HG02884 (cell line): ENCODE results near the gene HOXD10.

Experiments
- ATAC-seq: cut with Tn5 transposase; IDR thresholded peaks from one replicate; pipeline ENCODE4 v1.9.1; 2021; ENCODE audit warnings: mild to moderate bottlenecking, moderate library complexity; ENCODE audit not compliant: unreplicated experiment

Gene HOXD10

DNA sequence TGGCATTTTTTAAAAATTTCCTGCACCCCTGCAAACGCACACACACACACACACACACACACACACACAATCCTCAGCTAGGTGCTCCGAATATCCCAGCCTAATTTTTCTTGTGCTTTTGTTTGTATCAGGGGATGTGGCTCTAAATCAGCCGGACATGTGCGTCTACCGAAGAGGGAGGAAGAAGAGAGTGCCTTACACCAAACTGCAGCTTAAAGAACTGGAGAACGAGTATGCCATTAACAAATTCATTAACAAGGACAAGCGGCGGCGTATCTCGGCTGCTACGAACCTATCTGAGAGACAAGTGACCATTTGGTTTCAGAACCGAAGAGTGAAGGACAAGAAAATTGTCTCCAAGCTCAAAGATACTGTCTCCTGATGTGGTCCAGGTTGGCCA is 22.2 kb upstream of the HOXD10 start:
- no peak for ATAC-seq

DNA sequence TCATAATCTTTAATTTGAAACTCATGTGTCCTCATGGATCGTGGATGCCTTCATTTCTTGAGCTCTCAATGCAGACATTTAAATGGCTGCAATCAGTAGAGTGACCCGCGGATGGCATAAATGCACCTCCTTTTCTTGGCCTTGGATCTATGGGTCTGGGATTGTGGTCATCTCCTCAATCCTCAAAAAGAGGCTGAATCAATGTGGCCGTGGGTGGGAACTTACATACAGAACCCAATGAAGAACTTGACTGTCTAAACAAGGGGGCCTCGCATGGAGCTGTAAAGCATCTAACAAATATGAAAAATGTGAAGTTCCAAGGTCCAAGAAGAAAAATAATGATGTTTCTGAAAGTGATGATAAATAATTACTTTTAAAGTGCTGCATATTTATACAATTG is 21.2 kb upstream of the HOXD10 start:
- ATAC-seq: no peak

DNA sequence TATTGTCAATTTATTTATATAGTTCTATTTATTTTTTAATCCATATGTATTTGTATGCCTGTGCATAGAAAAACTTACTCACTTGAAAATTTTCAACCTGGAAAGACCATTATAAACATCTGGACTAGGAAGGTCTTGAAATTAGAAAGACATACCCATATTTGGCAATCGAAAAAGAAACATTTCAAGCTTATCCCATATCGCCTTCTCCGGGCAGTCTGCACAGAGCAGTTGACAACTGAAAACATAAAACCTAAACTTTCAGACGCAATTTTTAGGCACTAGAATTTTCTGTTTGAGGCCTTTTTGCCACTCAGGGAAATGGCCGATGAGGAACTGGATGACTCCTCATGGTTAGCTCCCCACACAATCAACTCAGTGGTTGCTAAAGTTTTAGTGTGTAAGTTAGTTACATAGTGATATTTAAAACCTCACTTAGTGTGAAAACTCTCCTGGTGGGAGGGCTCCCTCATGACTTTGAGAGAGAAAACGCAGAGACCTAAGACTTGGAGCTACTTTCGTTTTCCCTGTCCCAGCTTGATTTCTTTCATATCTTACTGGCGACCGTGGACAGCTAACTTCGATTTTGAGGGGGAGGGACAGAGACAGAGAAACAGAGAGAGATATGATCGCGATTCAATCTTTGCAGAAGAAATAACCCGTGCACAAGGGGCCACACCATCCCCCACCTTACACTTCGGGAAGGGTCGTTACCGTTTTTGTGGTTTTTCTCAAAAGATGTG is 20.2 kb upstream of the HOXD10 start:
- ATAC-seq: no peak

DNA sequence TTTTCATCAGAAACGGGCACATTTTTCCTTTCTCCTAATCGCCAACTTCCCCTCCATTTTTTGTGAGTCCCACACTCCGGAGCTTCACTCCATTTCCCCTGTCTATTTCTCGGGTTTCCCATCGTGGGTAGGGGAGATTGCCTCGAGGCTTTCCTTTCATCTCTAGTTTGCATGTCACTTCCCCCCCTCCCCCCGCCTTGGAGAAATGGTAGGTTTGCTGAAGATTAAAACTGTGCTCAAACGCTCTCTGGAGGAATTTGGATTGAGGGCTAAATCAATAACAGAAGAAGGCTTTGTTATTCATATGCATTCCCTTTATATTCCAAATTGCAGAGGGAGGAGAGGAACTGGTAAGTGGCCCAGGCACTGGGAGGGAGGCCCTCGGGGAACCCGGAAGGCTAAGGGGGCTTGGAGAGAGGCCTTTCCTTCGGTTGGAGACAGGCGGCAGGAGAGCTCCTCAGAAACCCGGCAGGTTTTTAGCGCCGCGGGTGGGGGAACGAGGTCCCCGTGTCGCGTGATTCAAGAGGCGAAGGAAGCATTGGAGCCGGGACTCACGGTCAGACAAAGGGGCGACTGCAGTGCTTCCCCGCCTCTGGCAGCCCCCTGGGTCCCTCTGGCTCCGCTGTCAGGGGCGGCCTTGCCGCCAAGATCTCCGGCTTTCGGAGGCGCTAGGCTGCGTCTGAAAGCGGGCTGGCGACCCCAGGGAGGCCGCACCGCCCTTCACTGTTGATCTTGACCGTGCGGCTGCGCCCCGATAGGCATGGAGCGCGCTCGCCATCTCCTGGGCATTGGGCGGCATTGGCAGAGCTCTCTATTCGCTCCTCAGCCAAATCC is 19.4 kb upstream of the HOXD10 start:
- peak; percentile 74 for ATAC-seq

DNA sequence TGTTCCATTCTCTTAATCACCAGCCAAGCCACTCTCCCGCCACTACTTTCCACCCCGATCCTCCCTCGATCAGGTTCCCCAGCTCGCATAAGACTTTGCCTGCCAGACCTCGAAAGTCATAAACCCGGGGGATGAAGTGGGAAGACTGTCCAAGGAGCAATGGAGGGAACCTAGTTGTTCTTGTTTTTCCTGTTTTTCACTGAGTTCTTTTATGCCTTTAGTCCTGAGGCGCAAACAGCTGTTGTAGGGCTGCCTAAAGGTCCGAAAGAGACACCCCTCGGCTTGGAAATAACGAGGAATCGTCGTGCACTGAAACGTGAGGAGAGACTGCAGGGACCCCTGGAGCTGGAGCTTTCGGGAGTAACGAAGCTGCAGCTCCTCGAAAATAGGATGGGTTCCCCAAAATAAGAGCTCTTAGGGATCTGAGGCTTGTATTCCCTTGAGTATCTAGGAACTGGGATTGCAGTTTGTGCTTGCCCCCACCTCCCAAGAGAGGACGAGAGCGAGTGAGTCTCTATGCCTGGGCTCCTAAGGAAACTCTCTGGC is 18.7 kb upstream of the HOXD10 start:
- no peak for ATAC-seq

DNA sequence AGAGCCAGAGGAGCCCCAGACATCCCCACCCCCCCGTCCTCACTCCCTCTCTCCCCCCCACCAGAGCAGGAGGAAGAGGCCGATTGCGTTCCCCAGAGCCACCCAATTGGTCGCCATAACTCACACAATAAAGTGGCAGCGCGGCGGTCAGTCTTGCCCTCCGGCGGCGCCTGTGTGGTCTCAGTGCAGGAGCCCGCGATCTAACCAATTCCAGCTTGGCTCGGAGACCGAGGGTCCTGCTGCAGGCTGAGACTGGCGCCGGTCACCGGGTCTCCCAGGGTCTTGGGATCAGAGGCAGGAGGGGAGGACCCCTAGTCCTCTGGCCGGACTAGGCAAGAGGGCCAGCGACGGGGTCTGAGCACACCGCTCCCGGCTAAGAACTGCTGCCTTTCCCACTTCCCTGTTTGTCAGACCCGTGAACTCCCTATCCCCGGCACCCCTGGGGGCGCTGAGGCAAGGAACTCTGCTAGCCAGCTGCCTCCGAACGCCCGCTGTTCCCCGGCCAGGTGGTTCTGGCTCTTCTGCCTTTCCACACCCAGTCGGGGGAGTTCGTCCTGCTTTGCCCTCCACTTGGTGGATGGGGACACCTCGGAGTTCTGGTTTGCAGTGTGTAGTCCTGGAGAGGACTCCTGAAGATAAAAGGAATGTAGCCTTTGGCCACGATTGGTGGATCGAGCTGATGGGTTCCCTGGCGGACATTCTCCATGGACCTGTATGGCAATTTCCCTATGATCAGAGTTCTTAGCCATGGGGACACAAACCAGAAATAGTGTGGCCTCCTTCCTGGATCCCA is 18.0 kb upstream of the HOXD10 start:
- ATAC-seq: no peak

DNA sequence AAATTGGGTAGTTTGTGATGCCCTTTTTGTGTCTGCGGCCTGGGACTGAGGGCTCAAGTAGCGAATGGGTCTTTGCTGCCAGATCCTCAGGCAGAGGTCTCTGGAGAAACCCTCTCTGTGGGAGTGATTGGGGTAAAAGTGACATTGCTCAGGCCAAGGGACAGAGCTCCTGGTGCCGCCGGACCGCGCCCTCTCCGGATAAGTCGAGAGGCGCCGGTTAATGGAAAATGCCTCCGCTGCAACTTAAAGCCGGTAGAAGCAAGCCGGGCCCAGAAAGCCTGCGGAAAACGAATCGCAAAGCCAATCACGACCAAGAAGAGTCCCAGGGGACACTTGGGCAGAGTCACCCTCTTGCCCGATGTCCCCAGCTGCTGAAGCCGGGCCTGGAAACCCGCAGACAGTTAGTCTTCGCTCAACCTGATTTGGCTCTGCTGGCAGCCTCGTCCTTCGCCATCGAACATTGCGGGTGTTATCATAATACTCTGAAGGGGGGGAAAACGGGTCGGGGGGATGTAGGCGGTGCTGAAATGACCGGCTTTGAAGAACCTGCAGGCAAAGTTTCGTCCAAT is 17.3 kb upstream of the HOXD10 start:
- ATAC-seq: no peak

DNA sequence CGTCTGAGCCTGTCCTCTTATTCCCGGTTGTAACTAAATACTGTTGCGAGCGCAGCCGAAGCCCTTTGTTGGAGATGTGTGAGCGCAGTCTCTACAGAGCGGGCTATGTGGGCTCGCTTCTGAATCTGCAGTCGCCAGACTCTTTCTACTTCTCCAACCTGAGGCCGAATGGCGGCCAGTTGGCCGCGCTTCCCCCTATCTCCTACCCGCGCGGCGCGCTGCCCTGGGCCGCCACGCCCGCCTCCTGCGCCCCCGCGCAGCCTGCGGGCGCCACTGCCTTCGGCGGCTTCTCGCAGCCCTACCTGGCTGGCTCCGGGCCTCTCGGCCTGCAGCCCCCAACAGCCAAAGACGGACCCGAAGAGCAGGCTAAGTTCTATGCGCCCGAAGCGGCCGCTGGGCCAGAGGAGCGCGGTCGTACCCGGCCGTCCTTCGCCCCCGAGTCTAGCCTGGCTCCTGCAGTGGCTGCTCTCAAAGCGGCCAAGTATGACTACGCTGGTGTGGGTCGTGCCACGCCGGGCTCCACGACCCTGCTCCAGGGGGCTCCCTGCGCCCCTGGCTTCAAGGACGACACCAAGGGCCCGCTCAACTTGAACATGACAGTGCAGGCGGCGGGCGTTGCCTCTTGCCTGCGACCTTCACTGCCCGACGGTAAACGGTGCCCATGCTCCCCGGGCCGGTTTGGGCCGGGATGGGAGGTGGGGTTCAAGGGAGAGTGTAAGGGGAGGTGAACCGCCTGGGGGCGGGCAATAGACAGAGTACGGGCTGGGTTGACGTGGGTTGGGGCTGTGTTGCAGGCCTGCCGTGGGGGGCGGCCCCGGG is 16.6 kb upstream of the HOXD10 start, which contains the start of gene HOXD12:
TSS of gene HOXD12 (plus strand) at position 68 of the 819 bp plus-strand sequence. CDS start at position 75, 7 bp downstream.
- ATAC-seq: no peak

DNA sequence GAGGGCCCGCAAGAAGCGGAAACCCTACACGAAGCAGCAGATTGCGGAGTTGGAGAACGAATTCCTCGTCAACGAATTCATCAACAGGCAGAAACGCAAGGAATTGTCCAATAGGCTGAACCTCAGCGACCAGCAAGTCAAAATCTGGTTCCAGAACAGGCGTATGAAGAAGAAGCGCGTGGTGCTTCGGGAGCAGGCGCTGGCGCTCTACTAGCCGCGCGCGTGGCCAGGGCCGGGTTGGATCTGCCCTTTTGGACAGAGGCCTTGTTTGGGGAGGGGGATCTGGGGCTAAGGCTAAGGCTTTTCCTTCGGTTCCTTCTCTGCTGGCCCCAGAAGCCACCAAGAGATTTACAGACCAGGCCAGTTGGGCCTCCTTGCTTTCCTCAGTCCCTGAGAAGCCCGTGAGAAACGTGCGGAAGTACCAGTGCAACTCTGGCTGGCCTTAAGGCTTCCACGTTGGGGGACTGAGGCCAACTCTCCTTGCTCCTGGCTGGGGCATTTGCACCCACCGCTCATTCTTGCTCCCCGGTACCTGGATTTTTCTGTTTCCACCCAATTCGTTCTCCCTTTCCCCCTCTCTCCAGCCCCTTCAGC is 15.9 kb upstream of the HOXD10 start:
- no peak for ATAC-seq

DNA sequence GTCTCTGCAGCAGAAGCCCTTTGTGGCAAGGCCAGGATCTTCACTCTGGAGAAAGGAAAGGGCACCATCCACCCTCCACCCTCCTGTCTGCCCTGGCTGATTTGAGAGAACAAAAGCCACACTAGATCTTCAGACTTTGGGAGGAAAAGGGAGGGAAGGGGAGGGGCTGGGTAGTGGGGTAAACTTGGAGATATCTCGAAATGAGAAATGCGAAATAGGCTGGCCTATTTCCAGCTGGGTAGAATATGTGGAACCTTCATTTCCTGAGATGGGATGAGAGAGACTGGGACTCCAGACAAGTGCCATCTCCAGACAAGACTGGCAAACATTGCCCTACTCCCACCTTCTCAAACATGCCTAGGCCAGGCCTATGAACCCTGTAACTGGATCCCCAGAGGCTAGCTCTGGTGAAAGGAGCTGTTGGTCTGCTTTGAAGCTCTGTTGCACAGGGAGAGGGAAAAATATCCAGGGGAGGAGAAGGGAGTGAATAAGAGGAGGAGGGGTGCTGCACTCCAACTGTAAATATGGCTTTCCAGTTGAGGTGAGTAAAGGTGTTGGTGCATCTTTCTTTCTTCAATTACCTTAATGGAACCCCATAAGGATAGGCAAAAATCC is 15.3 kb upstream of the HOXD10 start:
- no peak for ATAC-seq

DNA sequence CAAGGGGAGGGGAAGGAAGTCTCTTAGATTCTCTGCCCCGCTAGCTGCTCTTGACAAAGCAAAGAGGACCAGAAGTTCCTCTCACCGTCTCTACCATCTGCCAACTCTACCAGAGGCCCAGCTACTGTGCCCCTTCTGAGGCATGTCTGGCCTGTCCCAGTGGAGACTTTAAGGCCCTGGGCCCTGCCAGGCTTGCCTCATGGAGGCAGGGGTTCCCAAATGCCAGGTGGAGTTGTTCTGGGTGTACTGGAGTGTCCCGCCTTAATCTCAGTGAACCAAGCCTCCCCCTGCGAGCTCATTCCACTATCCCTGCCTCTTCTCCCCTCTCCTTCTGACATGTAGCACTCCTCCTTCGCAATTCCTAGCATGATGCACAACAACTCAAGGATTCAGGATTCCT is 14.7 kb upstream of the HOXD10 start:
- ATAC-seq: no peak

DNA sequence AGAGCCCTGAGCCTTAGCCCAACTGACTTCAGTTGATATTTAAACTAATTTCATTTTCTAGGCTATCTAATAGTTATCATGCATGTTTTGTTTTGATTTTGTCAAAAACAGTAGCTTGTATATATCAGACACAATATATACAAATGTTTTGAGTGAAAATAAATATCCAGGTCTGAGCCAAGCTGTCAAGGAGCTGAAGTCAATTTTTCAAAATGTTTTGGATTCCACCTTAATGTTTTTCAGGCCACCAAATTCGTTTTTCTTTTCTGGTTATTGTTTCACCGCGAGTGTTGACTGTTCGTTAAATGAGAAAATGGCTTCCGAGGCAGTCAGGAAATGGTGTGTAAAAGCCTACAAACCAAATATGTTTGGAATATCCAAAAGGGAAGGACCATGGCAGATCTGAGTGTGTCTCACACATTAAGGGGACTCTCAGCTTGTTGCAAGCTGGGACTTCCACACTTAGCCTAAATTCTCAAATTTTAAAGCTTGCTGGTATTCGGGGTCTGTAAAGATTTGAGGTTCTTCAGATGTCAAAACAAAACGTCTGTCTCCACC is 14.2 kb upstream of the HOXD10 start:
- no peak for ATAC-seq

DNA sequence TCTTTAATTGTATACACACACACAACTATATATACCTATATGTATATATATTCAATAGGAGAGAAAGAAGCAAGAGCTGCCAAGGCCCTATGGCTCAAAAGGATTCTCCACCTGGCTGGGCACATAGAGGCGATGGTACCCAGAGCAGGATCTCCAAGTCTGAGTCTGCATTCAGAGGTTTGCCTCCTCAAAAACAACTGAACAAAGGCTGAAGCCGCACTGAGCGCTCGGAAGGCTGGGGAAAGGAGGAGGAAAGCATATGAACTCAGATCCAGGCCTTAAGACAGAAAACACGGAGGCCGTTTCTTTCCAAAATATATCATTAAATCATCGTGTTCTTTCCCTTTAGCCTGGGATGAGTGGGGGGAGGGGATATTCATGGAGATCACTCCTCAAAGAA is 13.4 kb upstream of the HOXD10 start:
- no peak for ATAC-seq

DNA sequence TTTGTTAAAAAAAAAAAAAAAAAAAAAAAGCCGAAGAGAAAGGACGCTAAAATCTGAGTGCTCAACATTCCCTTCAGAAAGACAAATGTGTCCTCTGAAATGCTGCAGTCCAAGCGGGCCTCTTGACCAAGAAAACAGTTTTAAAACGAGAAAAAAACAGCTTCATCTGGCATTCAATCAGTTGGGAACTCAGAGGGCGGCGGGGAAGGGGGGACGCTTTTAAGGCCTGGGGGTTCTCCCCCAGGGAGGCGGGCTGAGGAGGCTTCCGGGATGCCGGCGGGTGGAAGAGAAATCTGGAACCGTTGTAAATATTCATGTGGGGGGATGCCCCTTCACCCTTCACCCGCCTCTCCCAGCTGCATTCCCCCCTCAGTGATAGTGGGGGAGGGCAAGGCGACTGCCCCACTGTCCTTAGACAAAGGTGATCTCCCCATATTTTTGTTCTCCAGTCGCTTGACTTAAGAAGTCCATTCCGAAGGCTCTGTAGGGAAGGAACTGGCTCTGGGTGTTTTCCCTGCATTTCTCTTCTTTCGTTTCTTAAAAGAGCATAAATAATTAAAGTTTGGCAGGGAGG is 12.7 kb upstream of the HOXD10 start:
- no peak for ATAC-seq

DNA sequence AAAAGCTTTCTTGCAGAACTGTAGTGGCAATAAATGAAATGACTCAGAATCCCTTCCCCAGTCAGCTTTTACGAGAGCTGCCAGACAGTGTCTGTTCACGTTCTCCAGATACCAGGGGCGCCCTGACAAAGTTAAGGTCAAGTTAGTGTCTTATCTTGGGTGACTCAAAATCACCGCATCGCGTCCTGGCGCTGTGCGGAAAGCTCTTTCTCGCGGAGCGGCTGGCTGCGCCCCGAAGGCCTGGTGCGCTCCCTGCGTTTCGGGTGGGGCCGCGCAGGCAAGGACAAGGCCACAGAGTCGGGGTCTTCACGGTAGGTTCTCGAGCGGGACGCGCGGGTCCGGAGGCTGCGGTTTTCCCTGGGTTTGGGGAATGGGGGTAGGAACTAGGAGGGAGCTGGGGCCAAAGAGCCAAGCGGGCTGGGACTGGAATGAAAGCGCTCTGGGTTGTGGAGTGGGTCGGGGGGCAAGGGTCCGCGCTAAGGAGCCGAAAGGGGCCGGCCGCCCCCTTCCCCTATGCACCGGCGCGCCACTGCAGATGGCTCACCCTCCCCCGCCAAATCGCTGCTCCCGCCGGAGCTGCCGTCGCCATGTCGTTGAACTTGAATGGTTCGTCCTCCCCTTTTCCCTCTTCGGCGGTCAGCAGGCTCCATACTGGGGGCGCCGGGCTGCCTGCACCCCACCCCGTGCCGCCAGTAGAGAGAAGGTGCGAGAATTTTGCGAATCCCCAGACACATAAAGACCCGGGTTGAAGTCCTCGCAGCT is 12.1 kb upstream of the HOXD10 start:
- ATAC-seq: no peak

DNA sequence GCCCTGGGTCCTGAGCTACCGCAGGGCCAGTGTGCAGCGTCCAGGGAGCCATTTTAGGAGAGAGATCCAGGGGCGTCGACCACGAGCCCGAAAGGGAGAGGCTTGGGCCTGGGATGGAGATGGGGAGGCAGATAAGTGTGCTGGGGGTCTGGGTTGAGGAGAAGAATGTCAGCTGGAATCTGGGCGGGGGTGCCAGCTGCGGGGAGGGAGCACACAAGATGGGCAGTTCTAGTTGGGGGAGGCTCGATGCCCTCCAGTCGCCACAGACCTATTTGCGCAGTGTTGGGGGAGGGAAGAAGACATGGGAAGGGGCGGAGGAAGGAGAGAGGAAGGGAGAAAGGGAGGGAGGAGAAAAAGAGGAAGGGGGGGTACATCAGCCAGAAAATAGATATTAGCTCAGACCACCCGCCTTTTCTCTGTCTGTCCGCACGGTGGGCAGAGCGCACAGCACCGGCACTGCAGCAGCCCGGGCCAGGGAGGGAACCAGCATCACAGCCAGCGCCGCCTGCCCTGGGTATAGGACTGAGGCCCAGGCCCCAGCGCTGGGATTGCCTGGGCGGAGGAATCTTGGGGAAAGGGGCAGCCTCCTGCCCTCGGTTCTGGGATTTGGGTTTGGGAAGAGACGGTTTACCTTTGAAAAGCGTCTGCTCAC is 11.4 kb upstream of the HOXD10 start:
- no peak for ATAC-seq
